HEK293 (cell line): ENCODE measurements around the gene SEMA7A.
A peak's percentile ranks its signal among the peaks of the same experiment; 100 is the strongest.

Experiments used
- GLI4 ChIP-seq: fragments of 450-650 bp; formaldehyde crosslinking; IDR thresholded peaks from 2 replicates; pipeline ENCODE4 v1.5.1; 2016; ENCODE audit warnings: missing biosample characterization, missing genetic modification characterization
- KLF9 ChIP-seq: fragments of 450-650 bp; formaldehyde crosslinking; IDR thresholded peaks from 2 replicates; pipeline ENCODE4 v1.5.1; 2016; ENCODE audit warnings: missing biosample characterization, missing genetic modification characterization, low read depth
- PRDM1 ChIP-seq: fragments of 450-650 bp; formaldehyde crosslinking; IDR thresholded peaks from 2 replicates; pipeline ENCODE4; 2016; ENCODE audit warnings: missing biosample characterization, missing genetic modification characterization
- SETDB1 ChIP-seq: IDR thresholded peaks from one replicate; pipeline ENCODE4 v1.6.1; 2017; ENCODE audit warnings: mild to moderate bottlenecking, low read length, moderate library complexity, mixed read lengths; ENCODE audit not compliant: insufficient read length
- SP7 ChIP-seq: fragments of 450-650 bp; formaldehyde crosslinking; IDR thresholded peaks from 2 replicates; pipeline ENCODE4 v1.5.1; 2016; ENCODE audit warnings: missing biosample characterization, missing genetic modification characterization
- TCF7L2 ChIP-seq: IDR thresholded peaks from 2 replicates; pipeline ENCODE4 v1.6.1; 2011; ENCODE audit warnings: low read depth, mild to moderate bottlenecking, inconsistent platforms, low read length, moderate library complexity, borderline replicate concordance
- ZBTB21 ChIP-seq: fragments of 450-650 bp; formaldehyde crosslinking; IDR thresholded peaks from 2 replicates; pipeline ENCODE4 v1.5.1; 2017; ENCODE audit warnings: missing biosample characterization, missing genetic modification characterization
- ZBTB7A ChIP-seq: fragments of 450-650 bp; formaldehyde crosslinking; IDR thresholded peaks from 2 replicates; pipeline ENCODE4 v1.5.1; 2016; ENCODE audit warnings: low read depth, missing biosample characterization, missing genetic modification characterization
- ZFP3 ChIP-seq: fragments of 450-650 bp; formaldehyde crosslinking; IDR thresholded peaks from 2 replicates; pipeline ENCODE4 v1.5.1; 2016; ENCODE audit warnings: low read depth, missing biosample characterization, missing genetic modification characterization
- ZNF133 ChIP-seq: fragments of 450-650 bp; formaldehyde crosslinking; IDR thresholded peaks from 2 replicates; pipeline ENCODE4 v1.5.1; 2016; ENCODE audit warnings: missing biosample characterization, missing genetic modification characterization
- ZNF138 ChIP-seq: fragments of 450-650 bp; formaldehyde crosslinking; IDR thresholded peaks from 2 replicates; pipeline ENCODE4 v1.5.1; 2016; ENCODE audit warnings: missing biosample characterization, missing genetic modification characterization, borderline replicate concordance
- ZNF146 ChIP-seq: fragments of 450-650 bp; formaldehyde crosslinking; IDR thresholded peaks from 2 replicates; pipeline ENCODE4 v1.5.1; 2016; ENCODE audit warnings: missing biosample characterization, missing genetic modification characterization
- ZNF155 ChIP-seq: fragments of 450-650 bp; formaldehyde crosslinking; IDR thresholded peaks from 2 replicates; pipeline ENCODE4 v1.5.1; 2016; ENCODE audit warnings: missing biosample characterization, missing genetic modification characterization
- ZNF169 ChIP-seq: fragments of 450-650 bp; formaldehyde crosslinking; IDR thresholded peaks from 2 replicates; pipeline ENCODE4 v1.5.1; 2016; ENCODE audit warnings: missing biosample characterization, missing genetic modification characterization
- ZNF174 ChIP-seq: fragments of 450-650 bp; formaldehyde crosslinking; IDR thresholded peaks from 2 replicates; pipeline ENCODE4 v1.5.0; 2017; ENCODE audit warnings: missing biosample characterization, mild to moderate bottlenecking, missing genetic modification characterization
- ZNF184 ChIP-seq: fragments of 450-650 bp; IDR thresholded peaks from 2 replicates; pipeline ENCODE4 v1.5.1; 2018; ENCODE audit warnings: missing biosample characterization, mild to moderate bottlenecking, missing genetic modification characterization
- ZNF19 ChIP-seq: fragments of 450-650 bp; formaldehyde crosslinking; IDR thresholded peaks from 2 replicates; pipeline ENCODE4; 2016; ENCODE audit warnings: missing biosample characterization, missing genetic modification characterization, low read depth
- ZNF211 ChIP-seq: fragments of 450-650 bp; formaldehyde crosslinking; IDR thresholded peaks from 2 replicates; pipeline ENCODE4 v1.5.1; 2016; ENCODE audit warnings: low read depth, missing biosample characterization, missing genetic modification characterization
- ZNF311 ChIP-seq: fragments of 450-650 bp; formaldehyde crosslinking; IDR thresholded peaks from 2 replicates; pipeline ENCODE4 v1.5.1; 2017; ENCODE audit warnings: missing biosample characterization, missing genetic modification characterization, borderline replicate concordance
- ZNF473 ChIP-seq: fragments of 450-650 bp; formaldehyde crosslinking; IDR thresholded peaks from 2 replicates; pipeline ENCODE4 v1.5.1; 2017; ENCODE audit warnings: missing biosample characterization, missing genetic modification characterization
- ZNF510 ChIP-seq: fragments of 450-650 bp; formaldehyde crosslinking; IDR thresholded peaks from 2 replicates; pipeline ENCODE4 v1.5.1; 2018; ENCODE audit warnings: mild to moderate bottlenecking, missing genetic modification characterization, missing biosample characterization; ENCODE audit not compliant: insufficient replicate concordance
- ZNF596 ChIP-seq: fragments of 450-650 bp; IDR thresholded peaks from 2 replicates; pipeline ENCODE4 v1.5.0; 2018; ENCODE audit warnings: missing biosample characterization, mild to moderate bottlenecking, missing genetic modification characterization, moderate library complexity
- ZNF645 ChIP-seq: fragments of 450-650 bp; formaldehyde crosslinking; IDR thresholded peaks from 2 replicates; pipeline ENCODE4; 2016; ENCODE audit warnings: missing biosample characterization, missing genetic modification characterization
- ZNF843 ChIP-seq: fragments of 450-650 bp; formaldehyde crosslinking; IDR thresholded peaks from 2 replicates; pipeline ENCODE4 v1.5.1; 2016; ENCODE audit warnings: missing biosample characterization, missing genetic modification characterization
- ZSCAN4 ChIP-seq: fragments of 450-650 bp; formaldehyde crosslinking; IDR thresholded peaks from 2 replicates; pipeline ENCODE4 v1.5.1; 2017; ENCODE audit warnings: missing biosample characterization, missing genetic modification characterization
- ZXDB ChIP-seq: fragments of 450-650 bp; formaldehyde crosslinking; IDR thresholded peaks from 2 replicates; pipeline ENCODE4 v1.5.1; 2016; ENCODE audit warnings: missing biosample characterization, missing genetic modification characterization
- TF ChIP-seq, protein P1 (sequence below): fragments of 450-650 bp; formaldehyde crosslinking; IDR thresholded peaks from 2 replicates; pipeline ENCODE4 v1.5.1; 2016; ENCODE audit warnings: missing biosample characterization, missing genetic modification characterization
- TF ChIP-seq, protein P2 (sequence below): fragments of 450-650 bp; formaldehyde crosslinking; IDR thresholded peaks from 2 replicates; pipeline ENCODE4 v1.5.1; 2016; ENCODE audit warnings: missing biosample characterization, missing genetic modification characterization
- TF ChIP-seq, protein P3 (sequence below): fragments of 450-650 bp; formaldehyde crosslinking; IDR thresholded peaks from 2 replicates; pipeline ENCODE4 v1.5.1; 2016; ENCODE audit warnings: missing biosample characterization, missing genetic modification characterization
- TF ChIP-seq, protein P4 (sequence below): sonication (generic); formaldehyde crosslinking; IDR thresholded peaks from 2 replicates; pipeline ENCODE4 v1.8.1; 2022; ENCODE audit warnings: mild to moderate bottlenecking, moderate library complexity, missing genetic modification reagents

Gene SEMA7A

GRCh38 chr15:74433592-74434262, at the start of gene SEMA7A (continued):
- TF ChIP-seq ZNF645 (tag by site-specific recombination): no peak
- TF ChIP-seq SP7 (tag by site-specific recombination): no peak
- no peak for TF ChIP-seq ZNF169
- TF ChIP-seq ZBTB7A (tag by site-specific recombination): no peak
- 0 out of 2 replicates have a peak, but pooled peaks have one; percentile 43 for TF ChIP-seq GLI4 (tag by site-specific recombination)
- TF ChIP-seq, protein P1, sequence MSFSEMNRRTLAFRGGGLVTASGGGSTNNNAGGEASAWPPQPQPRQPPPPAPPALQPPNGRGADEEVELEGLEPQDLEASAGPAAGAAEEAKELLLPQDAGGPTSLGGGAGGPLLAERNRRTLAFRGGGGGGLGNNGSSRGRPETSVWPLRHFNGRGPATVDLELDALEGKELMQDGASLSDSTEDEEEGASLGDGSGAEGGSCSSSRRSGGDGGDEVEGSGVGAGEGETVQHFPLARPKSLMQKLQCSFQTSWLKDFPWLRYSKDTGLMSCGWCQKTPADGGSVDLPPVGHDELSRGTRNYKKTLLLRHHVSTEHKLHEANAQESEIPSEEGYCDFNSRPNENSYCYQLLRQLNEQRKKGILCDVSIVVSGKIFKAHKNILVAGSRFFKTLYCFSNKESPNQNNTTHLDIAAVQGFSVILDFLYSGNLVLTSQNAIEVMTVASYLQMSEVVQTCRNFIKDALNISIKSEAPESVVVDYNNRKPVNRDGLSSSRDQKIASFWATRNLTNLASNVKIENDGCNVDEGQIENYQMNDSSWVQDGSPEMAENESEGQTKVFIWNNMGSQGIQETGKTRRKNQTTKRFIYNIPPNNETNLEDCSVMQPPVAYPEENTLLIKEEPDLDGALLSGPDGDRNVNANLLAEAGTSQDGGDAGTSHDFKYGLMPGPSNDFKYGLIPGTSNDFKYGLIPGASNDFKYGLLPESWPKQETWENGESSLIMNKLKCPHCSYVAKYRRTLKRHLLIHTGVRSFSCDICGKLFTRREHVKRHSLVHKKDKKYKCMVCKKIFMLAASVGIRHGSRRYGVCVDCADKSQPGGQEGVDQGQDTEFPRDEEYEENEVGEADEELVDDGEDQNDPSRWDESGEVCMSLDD (tag by site-specific recombination): no peak
- TF ChIP-seq ZNF596 (tag by site-specific recombination): no peak
- TF ChIP-seq ZNF138: no peak
- TF ChIP-seq, protein P2, sequence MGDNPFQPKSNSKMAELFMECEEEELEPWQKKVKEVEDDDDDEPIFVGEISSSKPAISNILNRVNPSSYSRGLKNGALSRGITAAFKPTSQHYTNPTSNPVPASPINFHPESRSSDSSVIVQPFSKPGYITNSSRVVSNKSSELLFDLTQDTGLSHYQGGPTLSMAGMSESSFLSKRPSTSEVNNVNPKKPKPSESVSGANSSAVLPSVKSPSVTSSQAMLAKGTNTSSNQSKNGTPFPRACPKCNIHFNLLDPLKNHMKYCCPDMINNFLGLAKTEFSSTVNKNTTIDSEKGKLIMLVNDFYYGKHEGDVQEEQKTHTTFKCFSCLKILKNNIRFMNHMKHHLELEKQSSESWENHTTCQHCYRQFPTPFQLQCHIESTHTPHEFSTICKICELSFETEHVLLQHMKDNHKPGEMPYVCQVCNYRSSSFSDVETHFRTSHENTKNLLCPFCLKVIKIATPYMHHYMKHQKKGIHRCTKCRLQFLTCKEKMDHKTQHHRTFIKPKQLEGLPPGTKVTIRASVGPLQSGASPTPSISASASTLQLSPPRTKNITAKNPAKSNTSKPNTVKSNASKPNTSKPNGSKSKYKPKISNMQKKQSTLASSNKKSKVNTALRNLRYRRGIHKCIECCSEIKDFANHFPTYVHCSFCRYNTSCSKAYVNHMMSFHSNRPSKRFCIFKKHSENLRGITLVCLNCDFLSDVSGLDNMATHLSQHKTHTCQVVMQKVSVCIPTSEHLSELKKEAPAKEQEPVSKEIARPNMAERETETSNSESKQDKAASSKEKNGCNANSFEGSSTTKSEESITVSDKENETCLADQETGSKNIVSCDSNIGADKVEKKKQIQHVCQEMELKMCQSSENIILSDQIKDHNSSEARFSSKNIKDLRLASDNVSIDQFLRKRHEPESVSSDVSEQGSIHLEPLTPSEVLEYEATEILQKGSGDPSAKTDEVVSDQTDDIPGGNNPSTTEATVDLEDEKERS (tag by site-specific recombination): no peak
- no peak for TF ChIP-seq SETDB1
- TF ChIP-seq ZNF843: no peak
- TF ChIP-seq ZNF19 (tag by site-specific recombination): no peak
- no peak for TF ChIP-seq ZNF473 (tag by site-specific recombination)
- TF ChIP-seq ZNF155: no peak
- TF ChIP-seq, protein P3, sequence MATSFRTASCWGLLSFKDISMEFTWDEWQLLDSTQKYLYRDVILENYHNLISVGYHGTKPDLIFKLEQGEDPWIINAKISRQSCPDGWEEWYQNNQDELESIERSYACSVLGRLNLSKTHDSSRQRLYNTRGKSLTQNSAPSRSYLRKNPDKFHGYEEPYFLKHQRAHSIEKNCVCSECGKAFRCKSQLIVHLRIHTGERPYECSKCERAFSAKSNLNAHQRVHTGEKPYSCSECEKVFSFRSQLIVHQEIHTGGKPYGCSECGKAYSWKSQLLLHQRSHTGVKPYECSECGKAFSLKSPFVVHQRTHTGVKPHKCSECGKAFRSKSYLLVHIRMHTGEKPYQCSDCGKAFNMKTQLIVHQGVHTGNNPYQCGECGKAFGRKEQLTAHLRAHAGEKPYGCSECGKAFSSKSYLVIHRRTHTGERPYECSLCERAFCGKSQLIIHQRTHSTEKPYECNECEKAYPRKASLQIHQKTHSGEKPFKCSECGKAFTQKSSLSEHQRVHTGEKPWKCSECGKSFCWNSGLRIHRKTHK (tag by site-specific recombination): no peak
- no peak for TF ChIP-seq ZFP3 (tag by site-specific recombination)
- no peak; the same call in 1 of the 2 replicates for TF ChIP-seq PRDM1
- TF ChIP-seq ZBTB21 (tag by site-specific recombination): no peak
- TF ChIP-seq ZNF211 (tag by site-specific recombination): no peak
- TF ChIP-seq ZNF146 (tag by site-specific recombination): peak; percentile 9; the same call in 1 of the 2 replicates
- TF ChIP-seq TCF7L2: no peak
- TF ChIP-seq, protein P4, sequence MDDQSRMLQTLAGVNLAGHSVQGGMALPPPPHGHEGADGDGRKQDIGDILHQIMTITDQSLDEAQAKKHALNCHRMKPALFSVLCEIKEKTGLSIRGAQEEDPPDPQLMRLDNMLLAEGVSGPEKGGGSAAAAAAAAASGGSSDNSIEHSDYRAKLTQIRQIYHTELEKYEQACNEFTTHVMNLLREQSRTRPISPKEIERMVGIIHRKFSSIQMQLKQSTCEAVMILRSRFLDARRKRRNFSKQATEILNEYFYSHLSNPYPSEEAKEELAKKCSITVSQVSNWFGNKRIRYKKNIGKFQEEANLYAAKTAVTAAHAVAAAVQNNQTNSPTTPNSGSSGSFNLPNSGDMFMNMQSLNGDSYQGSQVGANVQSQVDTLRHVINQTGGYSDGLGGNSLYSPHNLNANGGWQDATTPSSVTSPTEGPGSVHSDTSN (CRISPR knock-in tag): peak; percentile 81; the same call in 1 of the 2 replicates
- no peak for TF ChIP-seq ZNF311 (tag by site-specific recombination)
- no peak for TF ChIP-seq ZSCAN4 (tag by site-specific recombination)
- peak; percentile 45; the same call in 1 of the 2 replicates for TF ChIP-seq ZXDB (tag by site-specific recombination)
- TF ChIP-seq KLF9 (tag by site-specific recombination): no peak
- no peak for TF ChIP-seq ZNF510 (tag by site-specific recombination)
- no peak for TF ChIP-seq ZNF174
- peak; percentile 66 for TF ChIP-seq ZNF184
- no peak for TF ChIP-seq ZNF133 (tag by site-specific recombination)
